Right cardiac atrium (tissue), 5 donors: Measurements from ENCODE around the gene PLA2G4A. TPM values are rescaled to one million over a fixed set of nuclear protein-coding genes. Genes with fewer than 3 reads are reported as not detected.

ENCODE experiments used
- ATAC-seq, 2 donors: fragments of 200-7000 bp; cut with Tn5 transposase; one replicate each; pipeline versions ENCODE4 v1.8.0 to v1.9.1; 2020; ENCODE audit warnings: moderate library complexity in 2 of 2, mild to moderate bottlenecking in 1 of 2
- DNase-seq, 3 donors: peaks; one replicate each; pipeline ENCODE4 v3.0.0-alpha.2; 2020
- H3K27ac ChIP-seq: one replicate; pipeline ENCODE4 v1.5.1; 2013; ENCODE audit warnings: mild to moderate bottlenecking, low read length, control low read depth, moderate library complexity
- H3K27me3 ChIP-seq: one replicate; pipeline ENCODE4 v1.6.1; 2013; ENCODE audit not compliant: control insufficient read depth, insufficient read depth
- H3K4me1 ChIP-seq: one replicate; pipeline ENCODE4 v1.6.1; 2013; ENCODE audit warnings: low read length; ENCODE audit not compliant: control insufficient read depth, insufficient read depth
- H3K4me3 ChIP-seq: one replicate; pipeline ENCODE4 v1.5.1; 2013; ENCODE audit warnings: low read length, control low read depth
- H3K9me3 ChIP-seq: one replicate; pipeline ENCODE4 v1.6.1; 2013; ENCODE audit warnings: low read length; ENCODE audit not compliant: control insufficient read depth
- WGBS: extraction: QIAGEN DNeasy Blood & Tissue Kit; methylation state at CpG from one replicate; pipeline ENCODE4 v1.1.7; 2013; 5-methylcytosine and 5-hydroxymethylcytosine counted together
- intact Hi-C, 4 donors: fragments of 100-400 bp; cut with DNase I; formaldehyde crosslinking; loops; one replicate each; pipeline versions ENCODE4 v1.11.0 to v1.14.0; 2022 to 2023
- polyA plus RNA-seq: library from polyadenylated mRNA; stranded (reverse); fragments of 200-250 nt; gene quantifications from one replicate; pipeline ENCODE4 v1.2.3, GENCODE V29; 2013
- total RNA-seq, 4 donors: library from RNA; stranded (reverse); fragmentation: NEBNext Ultra II Directional; extraction: Animal tissue kit (Norgen Biotek cat#: 25700); gene quantifications; one replicate each; pipeline ENCODE4 v1.2.1, GENCODE V29; 2021
- donor health status: healthy with polysubstance abuse.
- donor health status: DM: no; HTN: yes; CAD: no.
- donor health status: DM: no; HTN: no; CAD: no.
- donor health status: DM: no; HTN: yes; CAD: no; lungs with severe emphysema.
- donor health status: DM: yes; HTN: yes; CAD: no.

Gene PLA2G4A
- total and polyA plus RNA-seq, 5 donors: 3.2 to 8.4 (median 6.7) TPM

DNA sequence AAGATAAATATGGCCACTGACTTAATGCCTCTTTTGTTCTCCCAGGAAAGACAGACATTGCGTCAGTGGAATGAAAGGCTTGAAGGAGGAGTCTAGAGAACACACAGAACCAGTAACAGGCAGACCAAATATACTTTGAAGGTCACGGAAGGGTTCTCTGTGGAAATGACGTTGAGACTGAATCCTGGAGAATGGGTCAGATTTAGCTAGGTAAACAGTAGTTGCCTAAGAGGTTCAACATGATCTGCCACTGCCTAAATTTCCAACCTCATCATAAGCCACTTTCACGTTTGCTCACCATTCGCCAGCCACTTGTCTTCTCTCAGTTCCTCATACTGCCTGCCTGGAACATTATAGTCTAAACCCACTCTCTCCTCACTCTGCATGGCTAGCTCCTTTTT is 20.5 kb downstream of the PLA2G4A start:
- no peak overlapping the region for H3K27ac ChIP-seq
- DNase-seq (no peak), ATAC-seq (peak; percentile 21 to 63)
- no peaks in the 10 kb centered on the region for H3K9me3 ChIP-seq
- 80% methylated on average over 5 of the region's 5 CpGs for WGBS
- intact Hi-C loops: no loop called here
- H3K4me1 ChIP-seq: no peaks in the 10 kb centered on the region
- H3K4me3 ChIP-seq: no peak overlapping the region
- no peaks in the 10 kb centered on the region for H3K27me3 ChIP-seq

DNA sequence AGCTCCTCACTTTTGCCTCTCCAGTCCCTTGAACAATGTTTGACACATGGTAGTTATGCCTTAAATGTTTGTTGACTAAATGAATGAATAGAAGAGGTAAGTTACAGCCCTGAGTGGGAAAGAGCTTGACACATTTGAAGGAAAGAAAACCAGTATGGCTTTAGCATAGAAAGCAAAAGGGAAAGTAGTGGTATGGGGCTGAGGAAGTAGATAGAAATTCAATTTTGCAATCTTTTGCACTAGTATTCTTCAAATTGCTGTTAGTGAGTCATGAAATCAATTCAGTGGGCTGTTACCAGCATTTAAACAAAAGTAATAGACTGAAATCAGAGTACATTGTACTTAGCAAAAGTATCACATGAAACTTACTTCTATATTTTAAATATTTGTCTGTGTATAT is 21.1 kb downstream of the PLA2G4A start:
- no peak for DNase-seq
- intact Hi-C loops: no loop called here
- no peak overlapping the region for H3K27ac ChIP-seq

DNA sequence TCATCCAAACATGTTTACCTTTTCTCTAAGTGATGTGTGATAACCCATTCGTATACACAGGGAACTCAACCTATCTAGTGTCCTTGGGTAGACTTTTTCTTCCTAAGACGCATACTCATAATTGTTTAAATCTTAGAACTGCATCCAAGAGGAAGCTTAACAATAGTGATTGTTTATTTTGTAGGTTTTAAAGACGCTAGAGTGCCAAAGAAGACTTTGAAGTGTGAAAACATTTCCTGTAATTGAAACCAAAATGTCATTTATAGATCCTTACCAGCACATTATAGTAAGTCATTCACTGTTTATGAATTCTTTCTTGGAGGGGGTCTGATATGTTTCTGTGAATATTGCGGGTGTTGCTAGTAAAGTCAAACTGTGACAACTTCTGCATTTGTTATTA is 25.4 kb downstream of the PLA2G4A start:
- WGBS: 60% methylated on average over 4 of the region's 4 CpGs
- no peaks in the 10 kb centered on the region for H3K4me1 ChIP-seq
- intact Hi-C loops: no loop called here
- ATAC-seq (no peak), DNase-seq (no peak)
- no peaks in the 10 kb centered on the region for H3K9me3 ChIP-seq
- no peak overlapping the region for H3K4me3 ChIP-seq
- H3K27ac ChIP-seq: no peak overlapping the region
- no peaks in the 10 kb centered on the region for H3K27me3 ChIP-seq

More for the DNA sequence above, 21.1 kb downstream of the PLA2G4A start:
- ATAC-seq: no peak
- H3K27me3 ChIP-seq: no peaks in the 10 kb centered on the region
- no peaks in the 10 kb centered on the region for H3K4me1 ChIP-seq
- no peak overlapping the region for H3K4me3 ChIP-seq
- H3K9me3 ChIP-seq: no peaks in the 10 kb centered on the region

DNA sequence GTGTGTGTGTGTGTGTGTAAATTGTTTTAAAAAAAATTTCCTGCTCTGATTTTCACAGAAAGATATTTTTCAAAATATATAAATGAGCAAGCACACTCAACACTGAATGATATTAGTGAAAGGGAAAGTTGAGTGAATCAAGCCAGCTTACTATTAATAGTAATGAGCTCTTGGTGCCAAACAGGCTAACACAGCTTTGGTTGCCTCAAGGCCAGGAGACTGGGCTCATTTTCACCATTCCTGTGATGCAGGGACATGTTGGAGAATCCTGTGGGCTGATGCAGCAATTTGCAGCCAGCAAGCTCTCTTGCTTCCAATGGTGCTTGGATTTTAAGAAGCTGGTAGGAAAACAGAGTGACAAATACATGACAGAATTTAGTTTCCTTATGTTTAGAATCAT is 30.2 kb downstream of the PLA2G4A start:
- DNase-seq (peak in 1 of 3 donors; percentile 40), ATAC-seq (peak in 1 of 2 donors; percentile 57)
- Histone ChIP-seq H3K4me3 (no peak overlapping the region), H3K27me3 (no peaks in the 10 kb centered on the region), H3K4me1 (no peaks in the 10 kb centered on the region), H3K27ac (no peak overlapping the region), H3K9me3 (no peaks in the 10 kb centered on the region)
- intact Hi-C loops: no loop called here

DNA sequence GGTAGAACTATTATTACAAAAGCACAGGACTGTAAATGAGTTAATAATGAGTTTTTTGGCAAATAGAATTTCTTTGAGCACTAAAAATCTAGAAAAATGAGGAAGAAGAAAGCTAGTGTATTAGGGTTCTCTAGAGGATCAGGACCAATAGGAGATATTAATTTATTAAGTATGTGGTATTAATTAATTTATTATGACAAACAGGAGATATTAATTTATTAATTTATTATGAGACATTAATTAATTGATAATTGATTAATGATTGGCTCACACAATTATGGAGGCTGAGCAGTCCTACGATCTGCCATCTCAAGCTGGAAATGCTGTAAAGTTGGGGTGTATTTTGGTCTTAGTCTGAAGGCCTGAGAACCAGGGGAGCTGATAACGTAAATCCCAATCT is 31.2 kb downstream of the PLA2G4A start:
- H3K4me3 ChIP-seq: no peak overlapping the region
- no peak for ATAC-seq
- H3K27ac ChIP-seq: no peak overlapping the region
- intact Hi-C loops: no loop called here
- DNase-seq: no peak
- no peaks in the 10 kb centered on the region for H3K9me3 ChIP-seq
- no peaks in the 10 kb centered on the region for H3K27me3 ChIP-seq
- no peaks in the 10 kb centered on the region for H3K4me1 ChIP-seq
- 91% methylated on average over 2 of the region's 2 CpGs for WGBS

DNA sequence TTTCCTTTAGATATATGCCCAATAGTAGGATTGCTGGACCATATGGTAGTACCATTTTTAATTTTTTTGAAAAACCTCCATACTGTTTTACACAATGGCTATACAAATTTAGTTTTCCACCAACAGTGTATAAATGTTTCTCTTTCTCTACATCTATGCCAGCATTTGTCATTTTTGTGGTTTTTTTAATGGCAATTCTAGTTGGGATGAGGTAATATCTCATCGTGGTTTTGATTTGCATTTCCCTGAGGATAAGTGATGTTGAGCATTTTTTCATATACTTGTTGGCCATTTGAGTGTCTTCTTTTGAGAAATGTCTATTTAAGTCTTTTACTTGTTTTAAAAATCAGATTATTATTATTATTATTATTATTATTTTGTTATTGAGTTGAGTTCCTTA is 35.5 kb downstream of the PLA2G4A start:
- Histone ChIP-seq H3K27ac (no peak overlapping the region), H3K9me3 (no peaks in the 10 kb centered on the region), H3K27me3 (no peaks in the 10 kb centered on the region), H3K4me1 (no peaks in the 10 kb centered on the region), H3K4me3 (no peak overlapping the region)
- intact Hi-C loops: no loop called here
- DNase-seq: no peak
- ATAC-seq: no peak
- 70% methylated on average over 1 of the region's 1 CpG for WGBS

DNA sequence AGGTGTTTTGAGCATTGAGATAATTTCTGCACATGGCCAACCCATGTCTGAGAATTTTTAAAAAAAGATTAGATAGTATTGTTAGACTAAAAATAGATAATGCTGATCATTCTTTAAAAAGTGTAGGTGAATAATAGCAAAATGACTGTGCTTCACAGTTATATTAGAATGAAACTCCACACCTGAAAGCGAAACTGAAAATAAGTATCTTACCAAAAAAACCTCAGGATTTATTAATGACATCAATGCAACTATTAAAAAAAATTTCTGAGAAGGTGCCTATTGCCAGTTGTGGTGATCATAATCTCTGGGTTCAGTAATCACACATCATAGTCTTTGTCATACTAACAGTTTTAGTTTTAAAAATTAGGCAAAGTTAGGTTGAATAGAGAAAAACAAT is 36.5 kb downstream of the PLA2G4A start:
- H3K4me3 ChIP-seq: no peak overlapping the region
- no peaks in the 10 kb centered on the region for H3K27me3 ChIP-seq
- H3K4me1 ChIP-seq: no peaks in the 10 kb centered on the region
- no peak overlapping the region for H3K27ac ChIP-seq
- DNase-seq: no peak
- 83% methylated on average over 1 of the region's 1 CpG for WGBS
- no peaks in the 10 kb centered on the region for H3K9me3 ChIP-seq
- no peak for ATAC-seq
- intact Hi-C loops: no loop called here

DNA sequence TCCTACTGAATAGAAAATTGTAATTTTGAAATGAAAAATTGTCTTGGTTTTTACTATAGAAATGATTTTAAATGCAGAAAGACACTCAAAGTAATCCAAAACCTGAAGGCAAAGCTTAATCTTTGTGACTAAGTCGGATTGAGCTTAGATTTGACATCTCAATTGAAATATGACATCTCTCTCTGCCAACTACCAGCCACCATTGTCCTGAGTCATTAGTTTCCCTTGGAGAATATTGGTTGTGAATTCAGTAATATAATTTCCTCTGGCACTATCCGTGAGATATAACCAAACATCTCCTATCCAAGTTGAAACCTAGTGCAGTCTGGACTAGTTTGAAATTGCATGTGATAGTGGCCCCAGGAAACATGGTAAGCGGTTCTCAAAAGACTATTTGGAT is 37.1 kb downstream of the PLA2G4A start:
- ATAC-seq: no peak
- H3K4me1 ChIP-seq: no peaks in the 10 kb centered on the region
- no peak overlapping the region for H3K27ac ChIP-seq
- H3K4me3 ChIP-seq: no peak overlapping the region
- intact Hi-C loops: no loop called here
- no peaks in the 10 kb centered on the region for H3K27me3 ChIP-seq
- no peak for DNase-seq
- no peaks in the 10 kb centered on the region for H3K9me3 ChIP-seq
- 74% methylated on average over 3 of the region's 3 CpGs for WGBS

DNA sequence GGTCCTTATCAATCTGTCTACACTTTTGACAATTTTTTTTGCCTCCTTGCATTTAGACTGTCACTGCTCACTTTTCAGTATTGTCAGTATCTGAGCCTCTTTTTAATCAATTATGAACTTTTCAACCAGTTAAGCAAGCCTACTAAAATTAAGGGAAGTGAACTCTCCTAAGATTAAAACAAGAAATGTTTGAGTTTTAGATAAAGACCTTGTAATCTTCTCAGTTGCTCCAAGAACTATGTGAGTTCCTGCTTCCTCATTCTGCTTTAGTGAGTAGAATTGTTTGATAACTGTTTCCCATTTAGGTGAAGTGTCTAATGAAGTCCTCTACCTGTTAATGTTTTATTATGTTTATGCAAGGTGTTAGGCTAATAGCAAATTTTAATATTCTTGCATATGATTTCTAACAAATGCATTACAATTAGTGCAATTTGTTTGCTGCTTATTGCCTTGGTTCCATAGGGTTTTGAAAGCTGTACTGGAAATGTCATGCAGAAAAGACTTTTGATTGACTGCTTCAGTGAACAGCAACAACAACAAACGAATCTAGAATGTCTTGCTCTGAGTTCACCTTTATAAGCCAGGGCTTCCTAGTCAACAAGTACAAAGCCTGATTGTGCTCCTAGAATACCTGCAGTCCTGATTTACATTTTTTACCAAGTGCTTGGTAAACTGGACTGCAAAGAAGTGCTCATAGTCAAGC is 40.9 kb downstream of the PLA2G4A start:
- no peaks in the 10 kb centered on the region for H3K9me3 ChIP-seq
- WGBS: 53% methylated on average over 1 of the region's 1 CpG
- no peak overlapping the region for H3K27ac ChIP-seq
- no peaks in the 10 kb centered on the region for H3K27me3 ChIP-seq
- no peak for ATAC-seq
- H3K4me3 ChIP-seq: no peak overlapping the region
- no peak for DNase-seq
- intact Hi-C loops: no loop called here
- no peaks in the 10 kb centered on the region for H3K4me1 ChIP-seq

DNA sequence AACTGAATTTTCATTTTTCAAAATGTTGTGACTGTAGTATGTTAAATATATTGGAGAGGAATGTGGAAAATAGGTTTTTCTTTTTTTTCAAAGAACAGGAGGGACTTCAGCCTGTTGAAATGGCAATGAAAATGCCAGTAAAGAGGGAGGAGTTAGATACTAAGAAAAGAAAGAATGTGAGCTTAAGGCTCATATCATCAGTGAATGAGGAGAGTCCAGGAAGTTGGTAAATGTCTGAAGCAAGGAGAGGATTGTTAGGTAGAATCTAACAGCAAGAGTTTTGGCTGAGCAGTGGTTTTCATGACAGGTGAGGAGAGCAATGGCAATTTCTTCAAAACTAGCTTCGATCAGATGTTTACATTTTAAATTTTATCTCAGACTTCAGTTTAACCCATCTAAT is 43.0 kb downstream of the PLA2G4A start:
- intact Hi-C loops: no loop called here
- no peak overlapping the region for H3K4me3 ChIP-seq
- 90% methylated on average over 1 of the region's 1 CpG for WGBS
- ATAC-seq (no peak), DNase-seq (no peak)
- H3K4me1 ChIP-seq: no peaks in the 10 kb centered on the region
- H3K27me3 ChIP-seq: no peaks in the 10 kb centered on the region
- H3K9me3 ChIP-seq: no peaks in the 10 kb centered on the region
- no peak overlapping the region for H3K27ac ChIP-seq

DNA sequence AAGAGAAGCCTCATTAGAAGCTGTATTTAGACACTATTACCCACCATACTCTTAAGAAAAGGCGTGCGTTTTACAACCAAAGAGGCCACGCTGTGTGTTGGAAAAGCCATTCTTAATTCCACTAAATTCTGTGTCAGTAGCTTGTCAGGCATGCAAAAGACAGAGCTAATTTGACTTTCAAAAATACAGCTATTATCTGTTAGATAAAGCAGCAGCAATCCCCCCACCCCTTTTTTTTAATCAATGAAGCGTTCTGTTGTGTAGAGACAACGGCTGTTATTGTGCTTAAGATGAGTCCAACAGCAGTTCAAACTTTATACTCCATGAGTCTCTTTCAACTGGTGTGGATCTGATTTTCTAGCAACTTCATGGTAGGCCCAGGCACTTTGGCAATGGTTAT is 43.5 kb downstream of the PLA2G4A start:
- no peak overlapping the region for H3K27ac ChIP-seq
- H3K9me3 ChIP-seq: no peaks in the 10 kb centered on the region
- no peaks in the 10 kb centered on the region for H3K27me3 ChIP-seq
- H3K4me1 ChIP-seq: no peaks in the 10 kb centered on the region
- ATAC-seq (no peak), DNase-seq (no peak)
- no peak overlapping the region for H3K4me3 ChIP-seq
- intact Hi-C loops: no loop called here
- WGBS: 78% methylated on average over 5 of the region's 5 CpGs

DNA sequence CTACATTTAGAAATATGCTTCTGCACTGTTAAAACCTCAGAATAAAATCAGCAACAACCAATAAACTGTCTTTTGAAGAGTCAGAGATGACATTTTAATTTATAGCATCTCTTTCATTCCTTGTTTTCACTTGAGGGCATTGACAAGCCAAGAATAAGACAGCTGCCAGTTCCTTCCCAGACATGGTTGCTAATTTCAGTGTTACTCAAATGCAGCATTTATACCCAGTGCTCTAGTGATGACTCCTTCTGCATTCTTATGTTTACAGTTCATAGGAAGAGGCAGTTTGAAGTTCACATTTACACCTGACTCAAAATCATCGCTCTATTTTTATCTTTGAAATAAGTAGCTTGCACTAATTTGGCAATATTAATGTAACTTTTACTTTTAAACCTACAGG is 44.9 kb downstream of the PLA2G4A start:
- H3K27me3 ChIP-seq: no peaks in the 10 kb centered on the region
- no peaks in the 10 kb centered on the region for H3K9me3 ChIP-seq
- DNase-seq (no peak), ATAC-seq (no peak)
- 82% methylated on average over 1 of the region's 1 CpG for WGBS
- no peak overlapping the region for H3K27ac ChIP-seq
- H3K4me1 ChIP-seq: no peaks in the 10 kb centered on the region
- no peak overlapping the region for H3K4me3 ChIP-seq
- intact Hi-C loops: no loop called here
